IMR-90 (cell line): ENCODE measurements around the gene DCC. TPM values are rescaled to one million over a fixed set of nuclear protein-coding genes. Genes with fewer than 3 reads are reported as not detected.

Experiments
- ATAC-seq: fragments of 200-7000 bp; cut with Tn5 transposase; 2 replicates; pipeline ENCODE4 v1.9.1; 2020; ENCODE audit warnings: low read depth, mild to moderate bottlenecking, moderate library complexity
- BruUV-seq: library from RNA; stranded (reverse); fragments of 400-500 nt; replicated peaks from 2 replicates; lab custom pipeline; 2021; lab: Mats Ljungman, UMichigan
- CTCF ChIA-PET: fragments of 300-600 bp; formaldehyde crosslinking; extraction: SDS; loops from one replicate; lab custom pipeline; 2021; ENCODE audit warnings: antibody characterized with exemption; lab: Yijun Ruan, JAX
- POLR2A ChIA-PET: fragments of 300-600 bp; sonication (Branson Sonifier 250); formaldehyde crosslinking; loops from one replicate; lab custom pipeline; 2022; ENCODE audit warnings: antibody characterized with exemption; ENCODE audit not compliant: unreplicated experiment; lab: Charles Lee
- DNase-seq: peaks from one replicate; pipeline ENCODE4 v3.0.0; 2013
- H2AFZ ChIP-seq: replicated peaks from 2 replicates; pipeline ENCODE3; 2013; ENCODE audit warnings: low read length, mild to moderate bottlenecking; ENCODE audit not compliant: poor library complexity
- H2AK5ac ChIP-seq: 2 replicates; pipeline ENCODE4 v1.6.1; 2013; ENCODE audit warnings: low read depth, low read length, inconsistent platforms
- H2AK9ac ChIP-seq: replicated peaks from 2 replicates; pipeline ENCODE3; 2013; ENCODE audit warnings: mild to moderate bottlenecking, low read depth, low read length, moderate library complexity; ENCODE audit not compliant: poor library complexity
- H2BK120ac ChIP-seq: 2 replicates; pipeline ENCODE4 v1.6.1; 2013; ENCODE audit warnings: low read depth, low read length, inconsistent platforms
- H2BK15ac ChIP-seq: 3 replicates; pipeline ENCODE4 v1.6.1; 2013; ENCODE audit warnings: low read depth, low read length, inconsistent platforms
- H2BK20ac ChIP-seq: 2 replicates; pipeline ENCODE4 v1.6.1; 2013; ENCODE audit warnings: low read depth, mild to moderate bottlenecking, inconsistent platforms, low read length, moderate library complexity
- H2BK5ac ChIP-seq: 2 replicates; pipeline ENCODE4 v1.6.1; 2013; ENCODE audit warnings: mild to moderate bottlenecking, low read depth, low read length, inconsistent platforms; ENCODE audit not compliant: poor library complexity, severe bottlenecking
- H3K14ac ChIP-seq: replicated peaks from 2 replicates; pipeline ENCODE4 v1.6.1; 2013; ENCODE audit warnings: low read depth, low read length, inconsistent platforms
- H3K18ac ChIP-seq: 2 replicates; pipeline ENCODE4 v1.6.1; 2013; ENCODE audit warnings: low read depth, low read length, control low read depth
- H3K23ac ChIP-seq: 2 replicates; pipeline ENCODE4 v1.6.1; 2013; ENCODE audit warnings: low read depth, low read length, inconsistent platforms
- H3K27ac ChIP-seq: 2 replicates; pipeline ENCODE4 v1.5.1; 2013; ENCODE audit warnings: mild to moderate bottlenecking, control low read depth, low read length; ENCODE audit not compliant: insufficient read depth
- H3K27me3 ChIP-seq: 2 replicates; pipeline ENCODE4 v1.6.1; 2013; ENCODE audit warnings: low read length; ENCODE audit not compliant: control insufficient read depth, insufficient read depth
- H3K36me3 ChIP-seq: 2 replicates; pipeline ENCODE4 v1.6.1; 2013; ENCODE audit warnings: low read length, mixed read lengths; ENCODE audit not compliant: control insufficient read depth, insufficient read depth
- H3K4ac ChIP-seq: 2 replicates; pipeline ENCODE4 v1.6.1; 2013; ENCODE audit warnings: low read depth, low read length, inconsistent platforms
- H3K4me1 ChIP-seq: 2 replicates; pipeline ENCODE4 v1.6.1; 2013; ENCODE audit warnings: low read length, mixed read lengths; ENCODE audit not compliant: control insufficient read depth, insufficient read depth
- H3K4me2 ChIP-seq: 2 replicates; pipeline ENCODE4 v1.6.1; 2013; ENCODE audit warnings: low read depth, mild to moderate bottlenecking, control low read depth, low read length, moderate library complexity
- H3K4me3 ChIP-seq: 2 replicates; pipeline ENCODE4 v1.5.1; 2013; ENCODE audit warnings: low read depth, mild to moderate bottlenecking, control low read depth, low read length, moderate library complexity; ENCODE audit not compliant: insufficient read depth
- H3K56ac ChIP-seq: 2 replicates; pipeline ENCODE4 v1.6.1; 2013; ENCODE audit warnings: low read length, inconsistent platforms; ENCODE audit not compliant: insufficient read depth; ENCODE audit errors: extremely low read depth
- H3K79me1 ChIP-seq, 2 experiments: 2 replicates each; pipeline ENCODE4 v1.6.1; 2013; ENCODE audit warnings: low read length in 2 of 2, inconsistent platforms in 1 of 2, low read depth in 1 of 2
- H3K9ac ChIP-seq: 2 replicates; pipeline ENCODE4 v1.6.1; 2013; ENCODE audit warnings: low read depth, low read length, control low read depth
- H3K9me1 ChIP-seq: 2 replicates; pipeline ENCODE4 v1.6.1; 2013; ENCODE audit warnings: low read length, inconsistent platforms; ENCODE audit not compliant: insufficient read depth
- H3K9me3 ChIP-seq: 2 replicates; pipeline ENCODE4 v1.6.1; 2013; ENCODE audit warnings: low read length; ENCODE audit not compliant: control insufficient read depth, insufficient read depth
- H4K20me1 ChIP-seq: 2 replicates; pipeline ENCODE4 v1.6.1; 2013; ENCODE audit warnings: low read length, inconsistent platforms; ENCODE audit not compliant: insufficient read depth
- H4K5ac ChIP-seq: 2 replicates; pipeline ENCODE4 v1.6.1; 2013; ENCODE audit warnings: mild to moderate bottlenecking, low read depth, low read length, control low read depth
- H4K8ac ChIP-seq, 2 experiments: 2 replicates each; pipeline ENCODE4 v1.6.1; 2013; ENCODE audit warnings: low read depth in 2 of 2, low read length in 2 of 2, control low read depth in 1 of 2, inconsistent platforms in 1 of 2
- H4K91ac ChIP-seq: 2 replicates; pipeline ENCODE4 v1.6.1; 2013; ENCODE audit warnings: low read depth, low read length, inconsistent platforms; ENCODE audit not compliant: insufficient read depth
- BHLHE40 ChIP-seq: fragments of 150-350 bp; IDR thresholded peaks from 2 replicates; pipeline ENCODE4 v1.6.1; 2016; ENCODE audit warnings: mild to moderate bottlenecking, low read depth, low read length
- CEBPB ChIP-seq: IDR thresholded peaks from 2 replicates; pipeline ENCODE4 v1.6.1; 2012; ENCODE audit warnings: low read depth, low read length, improper control_type of control experiment
- CHD1 ChIP-seq: IDR thresholded peaks from 2 replicates; pipeline ENCODE4 v1.6.1; 2012; ENCODE audit warnings: low read depth, low read length, improper control_type of control experiment
- ELK1 ChIP-seq: fragments of 150-350 bp; IDR thresholded peaks from 2 replicates; pipeline ENCODE4 v1.6.1; 2016; ENCODE audit warnings: low read depth, mild to moderate bottlenecking, low read length, moderate library complexity, borderline replicate concordance
- FOS ChIP-seq: fragments of 150-350 bp; IDR thresholded peaks from 2 replicates; pipeline ENCODE4 v1.6.1; 2016; ENCODE audit warnings: low read depth, low read length
- MAFK ChIP-seq: IDR thresholded peaks from 2 replicates; pipeline ENCODE4 v1.6.1; 2012; ENCODE audit warnings: low read depth, low read length, improper control_type of control experiment
- MAZ ChIP-seq: IDR thresholded peaks from 2 replicates; pipeline ENCODE4 v1.6.1; 2012; ENCODE audit warnings: low read depth, mild to moderate bottlenecking, low read length, improper control_type of control experiment, moderate library complexity, borderline replicate concordance
- MXI1 ChIP-seq: IDR thresholded peaks from 2 replicates; pipeline ENCODE4 v1.6.1; 2012; ENCODE audit warnings: low read depth, mild to moderate bottlenecking, low read length, moderate library complexity, borderline replicate concordance
- NFE2L2 ChIP-seq: fragments of 150-350 bp; IDR thresholded peaks from 2 replicates; pipeline ENCODE4 v1.6.1; 2016; ENCODE audit warnings: low read depth, mild to moderate bottlenecking, low read length
- POLR2A ChIP-seq: IDR thresholded peaks from 2 replicates; pipeline ENCODE4 v1.6.1; 2012; ENCODE audit warnings: mild to moderate bottlenecking, low read depth, low read length
- RAD21 ChIP-seq: IDR thresholded peaks from 2 replicates; pipeline ENCODE4 v1.6.1; 2012; ENCODE audit warnings: low read length, improper control_type of control experiment
- RCOR1 ChIP-seq: IDR thresholded peaks from 2 replicates; pipeline ENCODE4 v1.6.1; 2012; ENCODE audit warnings: mild to moderate bottlenecking, low read length, improper control_type of control experiment; ENCODE audit not compliant: insufficient replicate concordance
- RFX5 ChIP-seq: IDR thresholded peaks from 2 replicates; pipeline ENCODE4 v1.8.0; 2012; ENCODE audit warnings: low read depth, mild to moderate bottlenecking, low read length, moderate library complexity
- SMC3 ChIP-seq: fragments of 150-350 bp; IDR thresholded peaks from 2 replicates; pipeline ENCODE4 v1.6.1; 2016; ENCODE audit warnings: low read depth, mild to moderate bottlenecking, antibody characterized with exemption, low read length, moderate library complexity
- WGBS, 2 experiments: methylation state at CpG; one replicate each; pipeline versions ENCODE4 v1.1.5 to v1.1.7; 2013; ENCODE audit warnings: missing lambda C conversion rate in 2 of 2; ENCODE audit not compliant: insufficient read length in 1 of 2; ENCODE audit errors: extremely low coverage in 2 of 2; 5-methylcytosine and 5-hydroxymethylcytosine counted together
- dilution Hi-C: fragments of 300-500 bp; cut with HindIII; formaldehyde crosslinking; loops from one replicate; pipeline ENCODE4 v1.14.3; 2018; ENCODE audit warnings: low sequenced_read_pairs; ENCODE audit not compliant: unreplicated experiment
- in situ Hi-C: fragments of 300-500 bp; cut with MboI; formaldehyde crosslinking; loops from 3 replicates; pipeline ENCODE4 v1.14.3; 2019; ENCODE audit warnings: low sequenced_read_pairs, inconsistent platforms, mixed read lengths
- intact Hi-C: fragments of 100-400 bp; cut with micrococcal nuclease; formaldehyde crosslinking; loops from 2 replicates; pipeline ENCODE4 v1.10.0; 2022
- polyA plus RNA-seq, 3 experiments: library from polyadenylated mRNA; depleted of rRNA; stranded (reverse); fragments of >200 nt; gene quantifications; 2 replicates each; pipeline ENCODE4 v1.2.3, GENCODE V29; 2012; ENCODE audit warnings: low replicate concordance in 1 of 3
- total RNA-seq: library from RNA; depleted of rRNA; stranded (reverse); fragments of >200 nt; gene quantifications from 2 replicates; pipeline ENCODE4 v1.2.3, GENCODE V29; 2012
- TF ChIP-seq, protein P1 (sequence below): fragments of 150-350 bp; IDR thresholded peaks from 2 replicates; pipeline ENCODE4 v1.6.1; 2017; ENCODE audit warnings: mild to moderate bottlenecking, antibody characterized with exemption, low read length, low read depth
- TF ChIP-seq, protein P2 (sequence below): conservative IDR thresholded peaks from 2 replicates; pipeline ENCODE4 v1.5.1; 2012; ENCODE audit warnings: mild to moderate bottlenecking, low read depth, low read length, improper control_type of control experiment

Gene DCC
- total and polyA plus RNA-seq, 2 of the 4 experiments (the other 2 are of a cell fraction) = 0.31 to 0.54 TPM

DNA sequence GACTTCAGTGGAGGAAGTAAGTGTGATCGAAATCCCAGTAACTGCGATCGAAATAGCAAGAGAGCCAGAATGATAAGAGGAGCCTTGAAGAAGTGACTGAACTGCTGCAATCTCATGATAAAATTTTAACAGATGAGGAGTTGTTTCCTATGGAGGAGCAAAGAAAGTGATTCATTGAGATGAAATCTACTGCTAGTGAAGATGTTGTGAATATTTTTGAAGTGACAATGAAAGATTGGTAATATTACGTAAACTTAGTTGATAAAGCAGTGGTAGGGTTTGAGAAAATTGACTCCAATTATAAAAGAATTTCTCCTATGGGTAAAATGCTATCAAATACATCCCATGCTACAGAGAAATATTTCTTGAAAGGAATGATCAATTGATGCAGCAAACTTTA is 1103.8 kb downstream of the DCC start:
- Histone ChIP-seq H2BK15ac (no peak overlapping the region), H3K27me3 (no peaks in the 10 kb centered on the region), H4K8ac (no peak overlapping the region), H2BK20ac (no peak overlapping the region), H2AK5ac (no peak overlapping the region), H3K9ac (no peak overlapping the region), H3K9me1 (no peaks in the 10 kb centered on the region), H2AFZ (no peak overlapping the region), H3K18ac (no peak overlapping the region), H2BK5ac (no peak overlapping the region), H3K23ac (no peak overlapping the region), H4K20me1 (no peaks in the 10 kb centered on the region), H3K4ac (no peak overlapping the region), H3K4me1 (no peaks in the 10 kb centered on the region), H2AK9ac (no peak overlapping the region), H4K91ac (no peak overlapping the region), H4K5ac (no peak overlapping the region), H3K79me1 (no peaks in the 10 kb centered on the region), H3K14ac (no peak overlapping the region), H3K9me3 (0 out of 2 replicates have a peak, but pooled peaks cover 2% of the 10 kb centered on the region), H3K27ac (no peak overlapping the region), H3K4me2 (no peak overlapping the region), H3K36me3 (no peaks in the 10 kb centered on the region), H2BK120ac (no peak overlapping the region), H3K56ac (no peak overlapping the region), H3K4me3 (no peak overlapping the region)
- DNase-seq (no peak), ATAC-seq (no peak)
- intact Hi-C loops = no loop called here
- POLR2A ChIA-PET = no interaction called here
- BruUV-seq = no TSS peak
- CTCF ChIA-PET = no interaction called here
- dilution Hi-C loops = no loop called here
- in situ Hi-C loops = no loop called here
- no CpG with 5 or more reads among the region's 4 CpGs for WGBS, 2 experiments
- no peak for TF ChIP-seq POLR2A
- no peak for TF ChIP-seq RFX5
- no peak for TF ChIP-seq ELK1
- no peak for TF ChIP-seq RCOR1
- TF ChIP-seq FOS = no peak
- TF ChIP-seq, protein P1, sequence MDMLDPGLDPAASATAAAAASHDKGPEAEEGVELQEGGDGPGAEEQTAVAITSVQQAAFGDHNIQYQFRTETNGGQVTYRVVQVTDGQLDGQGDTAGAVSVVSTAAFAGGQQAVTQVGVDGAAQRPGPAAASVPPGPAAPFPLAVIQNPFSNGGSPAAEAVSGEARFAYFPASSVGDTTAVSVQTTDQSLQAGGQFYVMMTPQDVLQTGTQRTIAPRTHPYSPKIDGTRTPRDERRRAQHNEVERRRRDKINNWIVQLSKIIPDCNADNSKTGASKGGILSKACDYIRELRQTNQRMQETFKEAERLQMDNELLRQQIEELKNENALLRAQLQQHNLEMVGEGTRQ = no peak
- TF ChIP-seq, protein P2, sequence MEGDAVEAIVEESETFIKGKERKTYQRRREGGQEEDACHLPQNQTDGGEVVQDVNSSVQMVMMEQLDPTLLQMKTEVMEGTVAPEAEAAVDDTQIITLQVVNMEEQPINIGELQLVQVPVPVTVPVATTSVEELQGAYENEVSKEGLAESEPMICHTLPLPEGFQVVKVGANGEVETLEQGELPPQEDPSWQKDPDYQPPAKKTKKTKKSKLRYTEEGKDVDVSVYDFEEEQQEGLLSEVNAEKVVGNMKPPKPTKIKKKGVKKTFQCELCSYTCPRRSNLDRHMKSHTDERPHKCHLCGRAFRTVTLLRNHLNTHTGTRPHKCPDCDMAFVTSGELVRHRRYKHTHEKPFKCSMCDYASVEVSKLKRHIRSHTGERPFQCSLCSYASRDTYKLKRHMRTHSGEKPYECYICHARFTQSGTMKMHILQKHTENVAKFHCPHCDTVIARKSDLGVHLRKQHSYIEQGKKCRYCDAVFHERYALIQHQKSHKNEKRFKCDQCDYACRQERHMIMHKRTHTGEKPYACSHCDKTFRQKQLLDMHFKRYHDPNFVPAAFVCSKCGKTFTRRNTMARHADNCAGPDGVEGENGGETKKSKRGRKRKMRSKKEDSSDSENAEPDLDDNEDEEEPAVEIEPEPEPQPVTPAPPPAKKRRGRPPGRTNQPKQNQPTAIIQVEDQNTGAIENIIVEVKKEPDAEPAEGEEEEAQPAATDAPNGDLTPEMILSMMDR = no peak
- TF ChIP-seq MAZ = no peak
- no peak for TF ChIP-seq MXI1
- TF ChIP-seq MAFK = no peak
- no peak for TF ChIP-seq RAD21
- no peak for TF ChIP-seq NFE2L2
- TF ChIP-seq BHLHE40 = no peak
- no peak for TF ChIP-seq SMC3
- no peak for TF ChIP-seq CEBPB
- no peak for TF ChIP-seq CHD1
